Coronary artery (tissue), 2 donors: ENCODE measurements around the gene MCRS1.

ENCODE experiments used
- DNase-seq: peaks from one replicate; pipeline ENCODE4 v3.0.0-alpha.2; 2017; ENCODE audit warnings: low spot score
- H3K27ac ChIP-seq, 2 donors: fragments of 200-600 bp; sonication (generic); one replicate each; pipeline ENCODE4 v1.5.1; 2016 to 2019
- H3K4me3 ChIP-seq: fragments of 200-600 bp; sonication (generic); 2 replicates; pipeline ENCODE4 v1.5.1; 2016; ENCODE audit warnings: mild to moderate bottlenecking, moderate library complexity
- TF ChIP-seq, protein P1 (sequence below): fragments of 200-600 bp; sonication (generic); IDR thresholded peaks from one replicate; pipeline ENCODE4 v1.5.1; 2019; ENCODE audit warnings: antibody characterized with exemption

The MCRS1 gene

DNA sequence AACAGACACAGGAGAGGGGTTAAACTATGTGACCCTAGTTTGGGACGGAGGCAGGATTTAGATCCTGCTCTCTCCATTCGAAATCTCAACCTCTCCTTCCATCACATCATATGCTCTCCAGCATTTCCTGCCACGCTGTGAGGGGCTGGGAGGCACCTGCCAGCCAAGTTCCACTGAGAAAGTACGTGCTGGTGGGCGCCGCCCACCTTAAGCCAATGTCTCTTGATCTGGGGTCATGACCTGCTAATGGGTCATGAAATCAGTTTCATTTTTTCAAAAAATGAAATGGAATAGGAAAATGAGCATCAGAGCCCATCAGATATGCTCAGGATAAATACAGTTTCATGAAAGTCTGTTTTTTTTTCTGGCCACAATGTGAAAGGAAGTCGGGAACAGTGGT, 7.2 kb downstream of the MCRS1 start:
- DNase-seq = no peak
- TF ChIP-seq, protein P1, sequence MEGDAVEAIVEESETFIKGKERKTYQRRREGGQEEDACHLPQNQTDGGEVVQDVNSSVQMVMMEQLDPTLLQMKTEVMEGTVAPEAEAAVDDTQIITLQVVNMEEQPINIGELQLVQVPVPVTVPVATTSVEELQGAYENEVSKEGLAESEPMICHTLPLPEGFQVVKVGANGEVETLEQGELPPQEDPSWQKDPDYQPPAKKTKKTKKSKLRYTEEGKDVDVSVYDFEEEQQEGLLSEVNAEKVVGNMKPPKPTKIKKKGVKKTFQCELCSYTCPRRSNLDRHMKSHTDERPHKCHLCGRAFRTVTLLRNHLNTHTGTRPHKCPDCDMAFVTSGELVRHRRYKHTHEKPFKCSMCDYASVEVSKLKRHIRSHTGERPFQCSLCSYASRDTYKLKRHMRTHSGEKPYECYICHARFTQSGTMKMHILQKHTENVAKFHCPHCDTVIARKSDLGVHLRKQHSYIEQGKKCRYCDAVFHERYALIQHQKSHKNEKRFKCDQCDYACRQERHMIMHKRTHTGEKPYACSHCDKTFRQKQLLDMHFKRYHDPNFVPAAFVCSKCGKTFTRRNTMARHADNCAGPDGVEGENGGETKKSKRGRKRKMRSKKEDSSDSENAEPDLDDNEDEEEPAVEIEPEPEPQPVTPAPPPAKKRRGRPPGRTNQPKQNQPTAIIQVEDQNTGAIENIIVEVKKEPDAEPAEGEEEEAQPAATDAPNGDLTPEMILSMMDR = no peak
- H3K4me3 ChIP-seq = no peak overlapping the region
- no peak overlapping the region for H3K27ac ChIP-seq

DNA sequence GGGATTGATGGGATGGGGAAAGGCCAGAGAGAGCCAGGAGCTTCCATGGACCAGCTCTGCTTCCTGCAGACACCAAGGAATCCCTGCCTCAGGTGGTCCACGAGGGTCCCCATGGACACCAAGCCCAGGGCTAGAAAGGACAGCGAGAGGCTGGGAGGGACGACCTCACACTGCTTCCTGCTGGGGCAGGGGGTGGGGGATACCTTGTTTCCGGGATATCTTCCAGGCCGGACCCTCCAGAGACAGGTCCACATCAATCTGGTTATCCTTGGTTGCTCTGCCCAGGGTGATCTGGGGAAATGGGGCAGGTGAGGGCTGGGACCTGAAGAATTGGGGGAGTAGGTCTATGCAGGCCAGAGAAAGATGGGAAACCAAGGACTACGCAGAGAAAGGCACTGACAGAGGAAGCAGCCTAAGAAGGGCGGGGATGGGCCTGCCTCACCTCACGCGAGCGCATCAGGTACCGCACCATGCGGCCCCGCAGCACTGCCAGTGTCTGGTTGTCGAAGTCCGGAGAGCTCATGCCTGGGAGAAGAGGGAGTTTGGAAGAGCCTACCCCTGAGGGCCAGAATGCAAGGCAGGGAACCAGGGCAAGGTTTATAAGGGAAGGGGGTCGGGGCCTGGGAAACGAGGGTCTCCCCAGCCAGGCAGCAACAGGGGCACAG, 8.8 kb downstream of the MCRS1 start:
- no peak for DNase-seq
- TF ChIP-seq, protein P1 = no peak
- no peak overlapping the region for H3K4me3 ChIP-seq
- no peak overlapping the region for H3K27ac ChIP-seq

- H3K27ac ChIP-seq = no peak overlapping the region
- TF ChIP-seq, protein P1 = no peak
- DNase-seq = no peak
- H3K4me3 ChIP-seq = no peak overlapping the region
Observed at GRCh38 chr12:49558526-49558925, 9.4 kb downstream of the MCRS1 start.

DNA sequence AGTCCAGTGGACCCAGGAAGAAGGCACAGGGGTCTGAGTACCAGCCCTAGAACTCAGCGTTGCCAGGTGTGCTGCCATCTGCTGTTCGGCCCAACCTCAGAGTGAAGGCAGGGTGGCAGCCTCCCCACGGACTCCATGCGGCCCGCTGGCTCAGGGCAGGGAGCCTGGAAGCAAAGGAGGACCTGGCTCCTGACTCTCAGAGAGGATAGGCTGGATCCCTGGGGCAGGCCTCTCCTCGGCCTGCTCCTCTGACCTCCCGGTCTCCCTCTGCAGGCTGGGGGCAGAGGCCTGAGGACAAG, 10.1 kb downstream of the MCRS1 start:
- Histone ChIP-seq H3K27ac (no peak overlapping the region), H3K4me3 (no peak overlapping the region)
- TF ChIP-seq, protein P1 = no peak
- no peak for DNase-seq

DNA sequence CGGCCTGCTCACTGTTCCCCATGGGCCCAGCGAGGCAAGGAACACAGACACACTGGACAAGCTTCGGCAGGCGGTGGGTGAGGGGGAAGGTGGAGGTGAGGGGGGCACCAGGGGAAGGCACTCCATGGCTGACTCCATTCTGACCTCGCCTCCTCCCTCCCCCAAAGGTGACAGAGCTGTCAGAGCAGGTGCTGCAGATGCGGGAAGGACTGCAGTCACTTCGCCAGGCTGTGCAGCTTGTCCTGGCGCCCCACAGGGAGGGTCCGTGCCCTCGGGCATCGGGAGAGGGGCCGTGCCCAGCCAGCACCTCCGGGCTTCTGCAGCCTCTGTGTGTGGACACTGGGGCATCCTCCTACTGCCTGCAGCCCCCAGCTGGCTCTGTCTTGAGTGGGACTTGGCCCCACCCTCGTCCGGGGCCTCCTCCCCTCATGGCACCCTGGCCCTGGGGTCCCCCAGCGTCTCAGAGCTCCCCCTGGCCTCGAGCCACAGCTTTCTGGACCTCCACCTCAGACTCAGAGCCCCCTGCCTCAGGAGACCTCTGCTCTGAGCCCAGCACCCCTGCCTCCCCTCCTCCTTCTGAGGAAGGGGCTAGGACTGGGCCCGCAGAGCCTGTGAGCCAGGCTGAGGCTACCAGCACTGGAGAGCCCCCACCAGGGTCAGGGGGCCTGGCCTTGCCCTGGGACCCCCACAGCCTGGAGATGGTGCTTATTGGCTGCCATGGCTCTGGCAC, 10.6 kb downstream of the MCRS1 start:
- DNase-seq = no peak
- H3K27ac ChIP-seq = no peak overlapping the region
- H3K4me3 ChIP-seq = no peak overlapping the region
- TF ChIP-seq, protein P1 = no peak

- no peak for DNase-seq
- no peak overlapping the region for H3K27ac ChIP-seq
- TF ChIP-seq, protein P1 = no peak
Observed at GRCh38 chr12:49556391-49557186, 11.4 kb downstream of the MCRS1 start.

More at GRCh38 chr12:49556391-49557186, 11.4 kb downstream of the MCRS1 start:
- no peak overlapping the region for H3K4me3 ChIP-seq
